HUES48 (cell line): ENCODE data around the gene NDUFB2.
"Not testable (repeated sequence)": the region's sequence is repeated elsewhere in the genome, so short reads cannot be mapped to it uniquely, and the experiment has no call there.

Source experiments
- H3K27ac ChIP-seq: one replicate; pipeline ENCODE4 v1.7.0; 2013; ENCODE audit warnings: low read depth, low read length, inconsistent platforms
- H3K27me3 ChIP-seq: 2 replicates; pipeline ENCODE4 v1.6.1; 2013; ENCODE audit warnings: mild to moderate bottlenecking, low read length; ENCODE audit not compliant: control insufficient read depth, insufficient read depth
- H3K36me3 ChIP-seq: 2 replicates; pipeline ENCODE4 v1.6.1; 2013; ENCODE audit warnings: low read length; ENCODE audit not compliant: control insufficient read depth, insufficient read depth
- H3K4me1 ChIP-seq: 2 replicates; pipeline ENCODE4 v1.6.1; 2013; ENCODE audit warnings: mild to moderate bottlenecking, low read length; ENCODE audit not compliant: control insufficient read depth, insufficient read depth
- H3K4me3 ChIP-seq: 2 replicates; pipeline ENCODE4 v1.5.1; 2013; ENCODE audit warnings: mild to moderate bottlenecking, low read depth, low read length
- H3K9ac ChIP-seq: 2 replicates; pipeline ENCODE4 v1.6.1; 2013; ENCODE audit warnings: mild to moderate bottlenecking, low read depth, low read length, moderate library complexity
- H3K9me3 ChIP-seq: 2 replicates; pipeline ENCODE4 v1.6.1; 2013; ENCODE audit warnings: low read length; ENCODE audit not compliant: control insufficient read depth, insufficient read depth

NDUFB2 gene

DNA sequence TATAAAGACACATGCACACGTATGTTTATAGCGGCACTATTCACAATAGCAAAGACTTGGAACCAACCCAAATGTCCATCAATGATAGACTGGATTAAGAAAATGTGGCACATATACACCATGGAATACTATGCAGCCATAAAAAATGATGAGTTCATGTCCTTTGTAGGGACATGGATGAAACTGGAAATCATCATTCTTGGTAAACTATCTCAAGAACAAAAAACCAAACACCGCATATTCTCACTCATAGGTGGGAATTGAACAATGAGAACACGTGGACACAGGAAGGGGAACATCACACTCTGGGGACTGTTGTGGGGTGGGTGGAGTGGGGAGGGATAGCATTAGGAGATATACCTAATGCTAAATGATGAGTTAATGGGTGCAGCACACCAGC is 46.7 kb downstream of the NDUFB2 start:
- not testable (repeated sequence) for H3K4me1 ChIP-seq, H3K4me3 ChIP-seq, H3K9me3 ChIP-seq, H3K27ac ChIP-seq, H3K9ac ChIP-seq, H3K27me3 ChIP-seq
- H3K36me3 ChIP-seq, result peaks cover 26% of the 10 kb centered on the region

DNA sequence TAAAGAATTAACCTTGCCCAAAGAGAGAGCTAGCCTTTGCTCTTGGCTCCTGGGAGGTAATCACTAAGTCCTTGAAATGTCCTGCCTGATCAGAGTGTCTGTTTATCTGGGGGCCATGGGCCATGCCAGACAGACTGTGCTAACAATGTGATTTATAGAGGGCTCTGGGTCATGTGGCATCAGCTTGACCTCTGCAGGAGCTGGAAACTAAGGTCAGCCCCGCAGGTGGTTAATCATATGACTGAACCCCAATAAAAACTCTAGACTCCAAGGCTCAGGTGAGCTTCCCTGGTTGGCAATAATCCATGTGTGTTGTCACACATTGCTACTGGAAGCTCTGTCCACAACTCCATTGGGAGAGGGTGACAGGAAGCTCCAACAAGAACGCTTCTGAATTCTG is 47.5 kb downstream of the NDUFB2 start:
- peaks cover 7% of the 10 kb centered on the region for H3K4me1 ChIP-seq
- no peak overlapping the region for H3K4me3 ChIP-seq
- H3K9me3 ChIP-seq, result no peaks in the 10 kb centered on the region
- no peaks in the 10 kb centered on the region for H3K27me3 ChIP-seq
- H3K9ac ChIP-seq, result no peak overlapping the region
- H3K27ac ChIP-seq, result no peak overlapping the region
- H3K36me3 ChIP-seq, result peaks cover 27% of the 10 kb centered on the region

DNA sequence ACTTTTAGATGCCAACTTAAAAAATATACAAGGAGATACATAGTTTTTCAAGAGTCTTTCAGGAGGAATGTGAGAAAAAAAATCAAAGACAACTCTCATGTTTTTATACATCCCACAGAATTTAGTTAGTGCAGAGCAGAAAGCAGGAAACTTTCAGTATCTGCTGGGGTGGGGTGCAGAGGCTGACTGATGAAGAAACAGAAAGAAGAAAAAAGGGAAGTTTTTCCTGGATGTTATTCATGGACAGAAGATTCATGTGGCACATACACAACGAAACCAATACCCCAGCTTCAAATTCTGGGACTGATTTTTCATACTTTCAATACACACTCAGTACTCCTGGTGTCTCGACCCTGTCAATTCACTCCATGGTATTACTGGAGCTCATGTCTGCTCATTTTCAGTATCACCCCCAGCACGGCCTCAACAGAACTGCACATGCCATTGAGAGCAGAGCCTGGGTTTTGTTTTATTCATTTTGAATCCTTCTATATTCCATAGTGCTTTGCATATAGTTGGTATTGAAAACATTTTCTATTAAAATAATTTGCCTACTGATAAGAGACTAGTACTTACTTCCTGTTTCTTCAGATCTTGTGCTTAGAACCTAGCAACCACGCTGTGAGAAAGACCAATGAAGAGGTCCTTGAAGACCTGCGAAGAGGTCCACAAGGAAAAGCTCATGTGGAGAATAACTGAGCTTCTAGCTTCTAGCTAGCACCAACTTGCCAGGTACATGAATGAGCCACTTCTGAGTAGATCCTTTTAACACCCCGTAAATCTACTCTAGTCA is 49.0 kb downstream of the NDUFB2 start:
- Histone ChIP-seq H3K4me1 (peaks cover 7% of the 10 kb centered on the region), H3K9ac (no peak overlapping the region), H3K9me3 (no peaks in the 10 kb centered on the region), H3K27ac (no peak overlapping the region), H3K36me3 (peaks cover 21% of the 10 kb centered on the region), H3K4me3 (no peak overlapping the region), H3K27me3 (no peaks in the 10 kb centered on the region)

DNA sequence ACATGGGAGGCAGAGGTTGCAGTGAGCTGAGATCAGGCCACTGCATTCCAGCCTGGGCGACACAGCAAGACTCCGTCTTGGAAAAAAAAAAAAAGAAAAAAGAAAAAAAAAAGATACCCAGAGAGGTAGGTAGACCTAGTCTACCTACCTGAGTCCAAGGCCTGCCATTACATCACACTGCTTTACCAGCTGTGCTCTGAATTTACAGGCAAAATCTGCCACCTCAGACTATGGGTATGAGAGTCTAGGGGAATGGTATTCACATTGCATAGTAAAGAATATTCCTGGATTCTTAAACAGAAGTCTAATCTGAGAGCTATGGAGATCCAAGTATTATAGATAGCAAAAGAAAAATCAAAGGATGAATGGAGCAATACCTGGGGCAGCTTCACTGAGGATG is 50.2 kb downstream of the NDUFB2 start:
- H3K4me3 ChIP-seq, result no peak overlapping the region
- H3K36me3 ChIP-seq, result peaks cover 25% of the 10 kb centered on the region
- H3K27ac ChIP-seq, result no peak overlapping the region
- H3K9ac ChIP-seq, result no peak overlapping the region
- peaks cover 7% of the 10 kb centered on the region for H3K4me1 ChIP-seq
- no peaks in the 10 kb centered on the region for H3K9me3 ChIP-seq
- no peaks in the 10 kb centered on the region for H3K27me3 ChIP-seq

DNA sequence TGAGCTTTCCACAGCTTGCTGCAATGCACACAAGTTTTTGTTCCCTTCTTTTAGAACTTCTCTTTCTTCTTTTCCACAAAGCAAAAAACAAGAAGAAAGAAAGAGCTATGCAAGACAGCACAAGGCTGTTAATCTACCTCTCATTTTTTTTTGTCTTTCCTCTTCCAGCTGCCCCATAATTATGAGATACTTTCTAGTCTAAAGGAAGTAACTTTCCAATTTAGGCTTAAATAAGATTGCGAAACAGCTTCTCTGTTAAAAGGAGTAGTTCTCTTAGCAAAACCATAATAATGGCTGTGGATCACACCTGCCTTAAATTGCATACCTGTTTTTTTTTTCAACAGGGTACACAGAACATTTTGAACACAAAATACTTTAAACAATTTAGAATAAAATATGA is 56.0 kb downstream of the NDUFB2 start:
- H3K4me1 ChIP-seq, result peaks cover 12% of the 10 kb centered on the region
- no peak overlapping the region for H3K4me3 ChIP-seq
- no peaks in the 10 kb centered on the region for H3K9me3 ChIP-seq
- H3K27me3 ChIP-seq, result no peaks in the 10 kb centered on the region
- H3K36me3 ChIP-seq, result peaks cover 26% of the 10 kb centered on the region
- H3K27ac ChIP-seq, result no peak overlapping the region
- no peak overlapping the region for H3K9ac ChIP-seq

DNA sequence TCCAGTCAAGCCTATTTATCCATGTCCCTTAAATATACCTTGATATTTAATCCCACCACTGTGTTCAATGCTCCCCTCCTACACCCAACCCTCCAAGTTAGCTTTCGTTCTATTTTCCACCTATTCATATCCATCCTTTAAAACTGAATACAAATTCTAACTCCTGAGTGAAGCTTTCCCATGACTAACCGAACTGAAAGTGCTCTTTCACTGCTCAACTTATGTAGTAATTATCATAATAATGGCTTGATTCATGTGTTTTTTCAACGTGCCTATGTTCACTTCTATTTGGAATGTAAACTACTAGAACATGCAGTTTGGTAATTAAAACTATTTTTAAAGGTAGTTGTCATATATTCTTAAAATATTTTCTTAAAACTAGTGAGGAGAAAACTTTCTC is 58.0 kb downstream of the NDUFB2 start:
- Histone ChIP-seq H3K9me3 (no peaks in the 10 kb centered on the region), H3K4me3 (no peak overlapping the region), H3K27ac (peak overlapping the region; percentile 3), H3K9ac (no peak overlapping the region), H3K4me1 (peaks cover 12% of the 10 kb centered on the region), H3K36me3 (peaks cover 12% of the 10 kb centered on the region; the same call in 1 of the 2 replicates), H3K27me3 (no peaks in the 10 kb centered on the region)
